Astrocyte (in vitro differentiated cells and primary cell): Measurements from ENCODE around the gene FNDC3B.

Experiments used
- EZH2 ChIP-seq: IDR thresholded peaks from 2 replicates; pipeline ENCODE4 v1.6.1; 2012; ENCODE audit warnings: mild to moderate bottlenecking, low read length, inconsistent platforms; ENCODE audit not compliant: insufficient read depth
- TF ChIP-seq, protein P1 (sequence below): IDR thresholded peaks from 2 replicates; pipeline ENCODE4 v1.5.1; 2011; ENCODE audit warnings: low read depth, mild to moderate bottlenecking, inconsistent platforms, low read length, moderate library complexity; ENCODE audit not compliant: insufficient read depth

DNA sequence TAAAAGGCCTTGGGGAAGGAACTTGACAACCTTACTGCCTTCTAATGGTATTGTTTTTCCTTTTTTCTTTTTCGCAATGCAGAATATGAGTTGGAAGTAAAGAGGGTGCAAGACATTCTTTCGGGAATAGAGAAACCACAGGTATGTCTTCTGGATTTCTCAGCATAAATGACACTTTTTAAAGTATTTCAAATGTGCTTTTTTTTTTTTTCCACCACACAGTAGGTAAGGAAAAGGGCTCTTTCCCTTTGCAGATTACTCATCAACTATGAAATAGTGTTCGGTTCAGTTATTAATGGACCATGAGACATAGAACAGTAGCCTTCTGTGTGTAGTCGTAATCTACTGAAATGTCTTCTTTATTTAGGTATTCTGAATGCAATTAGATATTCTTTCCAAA is 246.5 kb downstream of the FNDC3B start:
- TF ChIP-seq, protein P1, sequence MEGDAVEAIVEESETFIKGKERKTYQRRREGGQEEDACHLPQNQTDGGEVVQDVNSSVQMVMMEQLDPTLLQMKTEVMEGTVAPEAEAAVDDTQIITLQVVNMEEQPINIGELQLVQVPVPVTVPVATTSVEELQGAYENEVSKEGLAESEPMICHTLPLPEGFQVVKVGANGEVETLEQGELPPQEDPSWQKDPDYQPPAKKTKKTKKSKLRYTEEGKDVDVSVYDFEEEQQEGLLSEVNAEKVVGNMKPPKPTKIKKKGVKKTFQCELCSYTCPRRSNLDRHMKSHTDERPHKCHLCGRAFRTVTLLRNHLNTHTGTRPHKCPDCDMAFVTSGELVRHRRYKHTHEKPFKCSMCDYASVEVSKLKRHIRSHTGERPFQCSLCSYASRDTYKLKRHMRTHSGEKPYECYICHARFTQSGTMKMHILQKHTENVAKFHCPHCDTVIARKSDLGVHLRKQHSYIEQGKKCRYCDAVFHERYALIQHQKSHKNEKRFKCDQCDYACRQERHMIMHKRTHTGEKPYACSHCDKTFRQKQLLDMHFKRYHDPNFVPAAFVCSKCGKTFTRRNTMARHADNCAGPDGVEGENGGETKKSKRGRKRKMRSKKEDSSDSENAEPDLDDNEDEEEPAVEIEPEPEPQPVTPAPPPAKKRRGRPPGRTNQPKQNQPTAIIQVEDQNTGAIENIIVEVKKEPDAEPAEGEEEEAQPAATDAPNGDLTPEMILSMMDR: no peak
- no peak for TF ChIP-seq EZH2
